HG03066 (cell line): ENCODE results near the gene RBM39.
"Not testable (repeated sequence)": the region's sequence is repeated elsewhere in the genome, so short reads cannot be mapped to it uniquely, and the experiment has no call there.

Source experiments
- ATAC-seq: cut with Tn5 transposase; IDR thresholded peaks from one replicate; pipeline ENCODE4 v1.9.1; 2021; ENCODE audit warnings: low read depth; ENCODE audit not compliant: unreplicated experiment

RBM39 gene

DNA sequence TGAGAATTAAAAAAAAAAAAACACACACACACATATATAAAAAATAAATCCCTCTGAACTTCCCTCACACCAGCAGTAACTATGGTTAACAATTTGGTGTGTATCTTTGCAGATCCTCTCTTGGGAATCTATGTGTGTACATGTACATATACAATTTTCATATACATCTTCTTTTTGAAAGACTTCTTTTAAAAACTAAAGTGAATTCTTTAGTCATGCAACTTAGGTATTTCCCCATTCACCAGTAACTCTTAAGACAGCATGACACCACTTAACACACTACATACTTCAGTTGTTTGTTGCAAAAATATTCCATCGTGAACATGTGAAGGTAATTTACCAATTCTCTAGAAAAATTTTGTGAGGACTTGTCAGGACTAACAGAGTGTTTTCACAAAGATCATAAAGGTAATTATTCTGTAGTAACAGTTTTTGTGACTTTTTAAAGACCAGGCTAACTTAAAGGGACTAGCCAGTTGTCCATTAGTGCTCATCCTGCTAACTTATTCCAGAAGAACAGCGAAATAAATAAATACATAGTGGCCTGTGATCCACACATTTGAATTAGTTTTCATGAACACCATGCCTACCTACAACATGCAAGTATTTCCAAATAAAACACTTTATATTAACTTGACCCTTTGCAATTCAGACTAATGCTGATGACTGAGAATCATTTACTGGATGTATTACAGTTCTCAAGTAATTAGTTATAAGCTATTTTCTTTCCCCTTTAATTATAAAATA is 12.1 kb downstream of the RBM39 start:
- no peak for ATAC-seq

DNA sequence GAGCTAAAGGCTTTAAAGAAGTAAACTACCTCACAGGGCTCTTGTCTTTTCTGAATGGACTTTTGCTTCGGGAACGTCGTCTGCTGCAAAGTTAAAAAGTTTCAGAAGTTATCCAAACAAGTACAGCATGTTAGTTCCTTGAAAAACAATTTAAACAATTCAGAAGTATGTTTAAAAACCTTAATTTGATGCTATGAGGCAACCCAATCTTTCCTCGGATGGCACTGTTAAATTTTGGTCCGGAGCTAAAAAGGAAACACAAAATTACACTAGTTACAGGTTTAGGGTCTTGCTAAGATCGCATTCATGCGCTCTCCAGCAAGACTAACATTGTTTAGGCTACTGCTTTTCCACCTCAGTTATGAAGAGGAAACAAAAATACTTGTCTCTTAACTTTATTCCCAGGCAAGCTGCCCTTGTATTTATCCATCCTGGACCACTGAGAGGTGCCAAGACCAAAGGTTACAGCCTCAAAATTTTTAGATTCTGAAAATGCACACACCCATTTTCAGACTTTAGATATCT is 12.7 kb downstream of the RBM39 start:
- ATAC-seq, result no peak

DNA sequence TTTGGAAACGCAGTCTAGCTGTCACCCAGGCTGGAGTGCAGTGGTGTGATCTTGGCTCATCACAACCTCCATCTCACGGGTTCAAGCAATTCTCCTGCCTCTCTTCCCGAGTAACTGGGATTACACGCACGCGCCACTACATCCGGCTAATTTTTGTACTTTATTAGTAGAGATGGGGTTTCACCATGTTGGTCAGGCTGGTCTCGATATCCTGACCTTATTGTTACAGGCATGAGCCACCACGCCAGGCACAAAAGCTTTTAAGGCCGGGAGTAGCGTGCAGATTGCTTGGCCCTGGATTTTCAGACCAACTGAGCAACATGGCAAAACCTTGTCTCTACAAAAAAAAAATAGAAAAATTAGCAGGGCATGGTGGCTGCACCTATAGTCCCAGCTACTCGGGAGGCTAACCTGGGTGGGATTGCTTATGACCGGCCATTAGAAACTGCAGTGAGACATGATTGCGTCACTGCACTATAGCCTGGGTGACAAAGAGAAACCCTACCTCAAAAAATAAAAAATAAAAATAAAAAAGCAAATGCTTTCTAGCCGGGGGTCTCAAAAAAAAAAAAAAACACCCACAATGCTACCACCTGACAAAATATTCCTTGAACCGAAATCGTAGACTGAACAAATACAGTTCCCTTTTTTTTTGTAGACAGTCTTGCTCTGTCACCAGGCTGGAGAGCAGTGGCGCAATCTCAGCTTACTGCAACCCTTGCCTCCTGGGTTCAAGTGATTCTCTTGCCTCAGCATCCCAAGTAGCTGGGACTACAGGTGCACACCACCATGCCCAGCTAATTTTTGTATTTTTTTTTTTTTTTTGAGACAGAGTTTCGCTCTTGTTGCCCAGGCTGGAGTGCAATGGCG is 15.0 kb downstream of the RBM39 start:
- no peak for ATAC-seq

DNA sequence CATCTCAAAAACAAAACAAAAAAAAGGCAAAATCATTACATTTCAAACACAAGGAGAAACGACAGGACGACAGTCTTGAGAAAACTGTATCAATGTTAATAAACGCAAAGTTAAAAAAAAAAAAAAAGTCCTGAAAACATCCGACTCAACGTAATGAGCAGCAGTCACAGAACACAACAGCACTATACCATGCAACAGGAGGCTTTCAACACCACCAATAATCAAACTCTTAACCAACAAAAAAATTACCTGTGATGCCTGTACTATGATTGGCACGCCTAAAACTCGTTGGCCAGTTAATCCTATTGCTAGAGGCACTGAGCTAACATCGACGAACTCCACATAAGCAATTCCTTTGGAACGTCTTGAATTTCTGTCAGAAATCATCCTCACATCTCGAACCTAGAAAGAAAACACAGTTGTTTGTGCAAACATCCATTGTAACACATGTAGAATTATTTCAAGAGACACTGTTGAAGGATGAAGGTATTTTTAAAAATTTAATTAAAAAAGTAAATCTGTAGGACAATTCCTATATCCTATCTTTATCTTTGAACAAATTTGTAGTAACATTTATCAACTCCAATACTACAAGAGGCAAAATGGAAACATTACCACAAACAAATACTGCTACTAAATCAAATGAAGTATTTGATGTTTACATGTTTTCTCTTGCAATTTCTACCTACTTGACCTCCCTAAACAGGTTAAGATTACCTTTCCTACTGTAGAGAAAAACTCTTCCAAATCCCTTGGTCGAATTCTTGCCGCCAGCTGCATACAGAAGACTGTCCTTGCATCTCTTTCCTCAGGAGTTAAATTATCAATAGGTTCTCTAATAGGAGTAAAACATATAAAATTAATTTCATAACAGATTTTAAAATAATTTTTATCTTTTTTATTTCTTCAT is 17.5 kb downstream of the RBM39 start:
- ATAC-seq, result no peak

DNA sequence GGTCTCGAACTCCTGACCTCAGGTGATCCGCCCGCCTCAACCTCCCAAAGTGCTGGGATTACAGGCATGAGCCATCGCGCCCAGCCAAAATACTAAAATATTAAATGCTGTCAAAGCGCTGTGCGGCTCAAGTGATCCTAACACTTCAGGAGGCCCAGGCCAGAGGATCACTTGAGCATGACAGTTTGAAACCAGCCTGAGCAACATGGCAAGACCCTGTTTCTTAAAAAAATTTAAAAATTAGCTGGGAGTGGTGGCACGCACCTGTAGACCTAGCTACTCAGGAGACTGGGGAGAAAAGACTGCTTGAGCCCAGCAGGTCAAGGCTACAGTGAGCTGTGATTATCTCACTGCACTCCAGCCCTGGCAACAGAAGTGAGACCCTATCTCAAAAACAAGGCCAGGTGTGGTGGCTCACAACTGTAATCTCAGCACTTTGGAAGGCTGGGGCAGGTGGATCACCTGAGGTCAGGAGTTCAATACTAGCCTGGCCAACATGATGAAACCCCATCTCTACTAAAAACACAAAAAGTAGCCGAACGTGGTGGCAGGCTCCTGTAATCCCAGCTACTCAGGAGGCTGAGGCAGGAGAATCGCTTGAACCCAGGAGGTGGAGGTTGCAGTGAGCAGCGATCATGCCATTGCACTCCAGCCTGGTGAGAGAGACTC is 18.3 kb downstream of the RBM39 start:
- ATAC-seq, result not testable (repeated sequence)

DNA sequence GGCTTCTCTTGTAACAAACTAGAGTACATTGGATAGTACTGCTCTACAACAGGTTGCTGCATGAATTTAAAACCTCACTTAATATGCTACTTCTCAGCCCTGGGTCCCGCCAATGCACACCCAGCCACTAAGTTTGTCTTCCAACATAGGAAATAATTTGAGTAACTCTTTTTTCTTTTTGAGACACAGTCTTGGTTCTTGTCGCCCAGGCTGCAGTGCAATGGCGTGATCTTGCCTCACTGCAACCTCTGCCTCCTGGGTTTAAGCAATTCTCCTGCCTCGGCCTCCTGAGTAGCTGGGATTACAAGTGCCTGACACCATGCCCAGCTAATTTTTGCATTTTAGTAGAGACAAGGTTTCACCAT is 18.8 kb downstream of the RBM39 start:
- ATAC-seq, result not testable (repeated sequence)

DNA sequence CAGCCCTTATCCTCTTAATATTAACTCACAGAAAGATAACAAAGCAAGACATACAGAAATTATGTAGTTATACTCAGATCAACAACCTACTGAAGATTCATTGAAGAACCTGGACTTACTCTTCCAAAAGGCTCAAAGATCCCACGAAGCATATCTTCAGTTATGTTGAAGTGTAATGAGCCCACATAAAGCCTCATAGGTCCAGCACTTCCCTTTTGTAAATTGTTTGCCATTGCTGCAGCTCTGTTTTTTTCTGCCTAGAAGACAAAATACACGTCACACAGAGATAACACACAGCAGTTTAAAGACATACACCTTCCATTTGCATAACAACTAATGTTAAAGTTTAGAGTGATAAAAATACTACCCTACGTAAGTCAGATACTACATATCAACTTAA is 20.4 kb downstream of the RBM39 start:
- ATAC-seq, result no peak

DNA sequence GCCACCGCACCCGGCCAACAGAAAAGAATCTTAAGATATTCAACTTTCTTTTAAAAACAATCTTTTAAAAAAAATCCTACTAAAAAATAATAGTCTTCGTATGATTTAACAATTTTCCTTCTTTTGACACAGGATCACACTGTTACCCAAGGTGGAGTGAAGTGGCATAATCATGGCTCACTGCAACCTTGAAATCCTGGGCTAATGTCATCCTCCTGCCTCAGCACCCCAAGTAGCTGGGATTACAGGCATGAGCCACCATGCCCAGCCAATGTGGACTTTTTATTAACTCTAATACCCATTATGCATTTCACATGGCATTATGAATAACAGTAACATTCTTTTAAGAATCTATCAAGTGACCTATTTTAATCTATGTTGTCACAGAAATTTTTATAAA is 20.8 kb downstream of the RBM39 start:
- no peak for ATAC-seq

DNA sequence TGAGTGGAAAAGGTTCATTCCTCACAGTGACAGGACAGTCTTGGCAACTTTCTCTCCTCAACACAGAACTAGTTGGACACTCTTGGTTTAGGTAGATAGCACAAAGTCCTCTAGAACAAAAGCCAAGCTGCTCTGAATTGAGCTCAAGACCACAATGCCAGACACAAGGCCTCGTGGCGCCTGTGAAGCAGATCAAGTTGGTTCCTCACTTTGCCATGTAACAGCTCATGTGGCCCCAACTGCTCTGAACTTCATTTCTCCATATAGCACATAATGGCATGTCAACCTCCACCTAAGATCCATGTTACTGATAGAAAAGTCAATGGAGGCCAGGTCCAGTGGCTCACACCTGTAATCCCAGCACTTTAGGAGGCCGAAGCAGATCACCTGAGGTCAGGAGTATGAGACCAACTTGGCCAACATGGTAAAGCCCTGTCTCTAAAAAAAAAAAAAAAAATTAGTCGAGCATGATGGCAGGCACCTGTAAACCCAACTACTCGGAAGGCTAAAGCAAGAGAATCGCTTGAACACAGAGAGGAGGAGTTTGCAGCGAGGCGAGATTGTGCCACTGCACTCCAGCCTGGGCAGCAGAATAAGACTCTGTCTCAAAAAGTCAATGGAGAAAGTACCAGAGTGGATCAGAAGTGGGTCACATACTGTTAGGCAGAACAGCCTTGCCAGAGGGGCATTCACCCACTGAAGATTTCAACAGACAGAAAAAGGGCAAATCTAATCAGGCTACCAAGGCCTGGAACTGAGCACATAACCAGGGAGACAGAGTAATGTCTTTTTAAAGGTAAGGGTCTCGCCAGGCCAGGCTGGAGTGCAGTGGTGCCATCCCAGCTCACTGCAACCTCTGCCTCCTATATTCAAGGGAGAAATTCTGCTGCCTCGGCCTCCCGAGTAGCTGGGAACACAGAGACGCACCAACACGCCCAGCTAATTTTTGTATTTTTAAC is 21.6 kb downstream of the RBM39 start:
- ATAC-seq, result no peak

DNA sequence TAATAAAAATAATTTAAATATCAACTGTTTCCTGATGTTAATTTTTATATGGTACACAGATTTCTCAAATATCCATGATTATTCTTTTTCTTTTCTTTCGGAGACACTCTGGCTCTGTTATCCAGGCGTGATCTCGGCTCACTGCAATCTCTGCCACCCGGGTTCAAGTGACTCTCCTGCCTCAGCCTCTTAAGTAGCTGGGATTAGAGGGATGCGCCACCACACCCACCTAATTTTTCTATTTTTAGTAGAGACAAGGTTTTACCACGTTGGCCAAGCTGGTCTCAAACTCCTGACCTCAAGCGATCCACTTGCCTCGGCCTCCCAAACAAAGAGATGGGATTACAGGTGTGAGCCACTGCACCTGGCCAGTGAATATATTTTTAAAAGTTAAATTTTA is 22.3 kb downstream of the RBM39 start:
- ATAC-seq, result no peak

DNA sequence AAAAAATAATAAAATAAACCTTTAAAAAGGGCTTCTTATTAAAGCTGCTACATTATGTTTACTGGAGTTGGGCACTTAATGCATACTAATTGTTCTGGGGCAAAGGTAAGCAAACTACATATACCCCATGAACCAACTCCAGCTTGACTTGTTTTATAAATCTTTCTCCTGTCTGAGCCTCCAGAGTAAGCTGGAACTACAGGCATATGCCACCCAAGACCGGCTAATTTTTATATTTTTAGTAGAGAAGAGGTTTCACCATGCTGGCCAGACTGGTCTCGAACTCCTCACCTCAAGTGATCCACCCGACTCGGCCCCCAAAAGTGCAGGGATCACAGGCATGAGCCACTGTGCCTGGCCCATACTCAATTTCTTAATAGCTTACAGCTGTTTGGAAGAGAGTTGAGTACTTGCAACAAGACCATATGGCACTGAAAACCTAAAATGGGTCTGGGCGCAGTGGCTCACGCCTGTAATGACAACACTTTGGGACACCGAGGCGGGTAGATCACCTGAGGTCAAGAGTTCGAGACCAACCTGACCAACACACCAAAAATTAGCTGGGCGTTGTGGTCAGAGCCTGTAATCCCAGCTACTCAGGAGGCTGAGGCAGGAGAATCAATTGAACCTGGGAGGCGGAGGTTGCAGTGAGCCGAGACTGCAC is 23.0 kb downstream of the RBM39 start:
- no peak for ATAC-seq

DNA sequence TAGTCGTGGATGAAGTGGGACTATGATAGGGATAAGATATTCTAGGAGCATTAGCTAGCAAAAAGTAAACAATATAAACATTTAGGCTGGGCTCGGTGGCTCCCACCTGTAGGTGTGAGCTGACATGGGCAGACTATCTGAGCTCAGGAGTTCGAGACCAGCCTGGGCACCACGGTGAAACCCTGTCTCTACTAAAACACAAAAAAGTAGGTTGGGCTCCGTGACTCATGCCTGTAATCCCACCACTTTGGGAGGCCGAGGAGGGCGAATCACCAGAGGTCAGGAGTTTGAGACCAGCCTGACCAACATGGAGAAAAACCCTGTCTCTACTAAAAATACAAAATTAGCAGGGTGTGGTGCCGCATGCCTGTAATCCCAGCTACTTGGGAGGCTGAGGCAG is 23.7 kb downstream of the RBM39 start:
- not testable (repeated sequence) for ATAC-seq

DNA sequence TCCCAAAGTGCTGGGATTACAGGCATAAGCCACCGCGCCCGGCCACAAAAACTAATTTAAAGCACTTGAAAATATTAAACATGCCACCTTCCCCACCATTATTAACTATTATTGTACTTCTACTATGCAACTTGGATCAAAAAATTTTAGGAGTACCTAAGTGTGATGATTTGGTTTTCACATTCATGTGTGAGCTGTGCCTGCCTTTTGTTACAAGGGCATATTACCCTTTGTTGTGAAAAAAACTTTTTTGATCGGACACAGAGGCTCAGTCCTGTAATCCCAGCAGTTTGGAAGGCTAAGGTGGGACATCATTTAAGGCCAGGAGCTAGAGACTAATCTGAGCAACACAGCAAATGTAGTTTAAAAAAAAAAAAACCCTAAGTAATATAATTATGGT is 25.7 kb downstream of the RBM39 start:
- ATAC-seq, result no peak

DNA sequence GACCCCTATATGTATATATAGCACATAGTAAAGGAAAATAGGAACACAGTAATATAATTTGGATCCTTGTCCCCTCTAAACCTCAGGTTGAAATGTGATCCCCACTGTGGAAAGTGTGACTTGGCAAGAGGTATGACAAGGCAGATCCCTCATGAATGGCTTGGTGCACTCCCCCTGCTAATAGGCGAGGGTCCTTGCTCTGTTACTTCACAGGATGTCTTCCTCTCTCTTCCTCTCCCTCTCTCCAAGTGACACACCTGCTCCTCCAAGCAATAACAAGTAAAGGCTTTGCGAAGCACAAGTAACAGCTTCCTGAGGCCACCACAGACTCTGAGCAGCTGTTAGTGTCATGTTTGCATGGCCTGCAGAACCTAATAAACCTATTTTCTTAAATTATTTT is 26.4 kb downstream of the RBM39 start:
- ATAC-seq, result no peak

DNA sequence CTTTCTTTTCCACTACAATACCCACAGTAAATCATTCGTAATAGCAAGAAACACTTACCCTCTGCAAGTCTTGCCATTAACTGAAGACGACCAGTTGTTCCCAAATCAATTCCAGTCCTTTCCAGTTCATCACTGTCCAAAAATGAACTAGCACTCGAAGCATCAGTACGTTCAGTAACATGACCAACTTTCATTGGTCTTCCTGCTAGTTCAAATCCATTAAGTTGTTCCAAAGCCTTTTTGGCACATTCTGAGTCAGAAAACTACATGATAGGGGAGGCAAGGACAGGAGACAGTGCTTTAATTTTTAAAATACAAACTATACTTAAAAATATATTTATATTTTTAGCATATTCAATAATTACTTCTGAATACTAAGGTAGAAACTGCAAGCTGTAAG is 27.9 kb downstream of the RBM39 start:
- no peak for ATAC-seq

DNA sequence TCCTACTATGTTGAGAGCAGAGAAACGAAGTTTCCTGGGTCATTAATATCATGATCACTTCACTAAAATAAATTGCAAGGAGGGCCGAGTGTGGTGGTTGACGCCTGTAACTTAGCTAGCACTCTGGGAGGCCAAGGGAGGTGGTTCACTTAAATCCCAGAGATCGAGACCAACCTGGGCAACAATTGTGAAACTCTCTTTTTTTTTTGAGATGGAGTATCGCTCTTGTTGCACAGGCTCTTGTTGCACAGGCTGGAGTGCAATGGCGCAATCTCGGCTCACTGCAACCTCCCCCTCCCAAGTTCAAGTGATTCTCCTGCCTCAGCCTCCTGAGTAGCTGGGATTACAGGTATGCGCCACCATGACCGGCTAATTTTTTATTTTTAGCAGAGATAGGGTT is 28.9 kb downstream of the RBM39 start:
- ATAC-seq, result not testable (repeated sequence)

DNA sequence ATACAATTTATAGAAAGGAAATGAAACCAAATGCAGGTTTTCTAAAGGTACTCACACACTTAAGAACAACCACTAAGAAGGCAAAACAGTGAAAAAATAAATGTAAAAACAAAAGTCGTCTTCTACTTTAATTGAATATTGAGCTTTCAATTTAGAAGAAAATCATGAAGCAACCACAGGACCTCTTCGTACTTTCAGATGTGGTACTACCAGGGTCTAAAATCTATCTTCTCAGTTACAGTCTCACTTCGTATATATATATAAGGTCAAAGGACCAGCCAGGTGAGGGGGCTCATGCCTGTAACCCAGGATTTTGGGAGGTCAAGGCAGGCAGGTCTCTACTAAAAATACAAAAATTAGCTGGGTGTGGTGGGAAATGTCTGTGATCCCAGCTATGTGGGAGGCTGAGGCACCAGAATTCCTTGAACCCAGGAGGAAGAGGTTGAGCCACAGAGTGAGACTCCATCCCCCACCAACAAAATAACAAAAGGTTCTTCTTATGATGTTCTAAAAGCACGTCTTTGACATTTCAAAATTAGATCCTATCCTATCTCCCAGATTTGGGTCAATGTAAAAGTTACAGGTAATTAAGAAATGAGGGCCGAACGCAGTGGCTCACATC is 30.4 kb downstream of the RBM39 start:
- no peak for ATAC-seq
